Thyroid gland (tissue), 4 donors: ENCODE data around the gene AGFG2.

Experiments
- POLR2A ChIP-seq, 2 donors: fragments of 450-650 bp; IDR thresholded peaks; one replicate each; pipeline ENCODE4 v1.6.1; 2017; ENCODE audit warnings: antibody characterized with exemption in 2 of 2, mild to moderate bottlenecking in 2 of 2, moderate library complexity in 1 of 2
- TF ChIP-seq, protein P1 (sequence below), 6 experiments: fragments of 200-600 bp in 3 of 6; fragments of 450-650 bp in 3 of 6; sonication (generic) in 3 of 6; IDR thresholded peaks; one replicate each; pipeline ENCODE4 v1.5.1; 2016 to 2019; ENCODE audit warnings: antibody characterized with exemption in 6 of 6, mild to moderate bottlenecking in 2 of 6, inconsistent platforms in 1 of 6, moderate library complexity in 1 of 6

DNA sequence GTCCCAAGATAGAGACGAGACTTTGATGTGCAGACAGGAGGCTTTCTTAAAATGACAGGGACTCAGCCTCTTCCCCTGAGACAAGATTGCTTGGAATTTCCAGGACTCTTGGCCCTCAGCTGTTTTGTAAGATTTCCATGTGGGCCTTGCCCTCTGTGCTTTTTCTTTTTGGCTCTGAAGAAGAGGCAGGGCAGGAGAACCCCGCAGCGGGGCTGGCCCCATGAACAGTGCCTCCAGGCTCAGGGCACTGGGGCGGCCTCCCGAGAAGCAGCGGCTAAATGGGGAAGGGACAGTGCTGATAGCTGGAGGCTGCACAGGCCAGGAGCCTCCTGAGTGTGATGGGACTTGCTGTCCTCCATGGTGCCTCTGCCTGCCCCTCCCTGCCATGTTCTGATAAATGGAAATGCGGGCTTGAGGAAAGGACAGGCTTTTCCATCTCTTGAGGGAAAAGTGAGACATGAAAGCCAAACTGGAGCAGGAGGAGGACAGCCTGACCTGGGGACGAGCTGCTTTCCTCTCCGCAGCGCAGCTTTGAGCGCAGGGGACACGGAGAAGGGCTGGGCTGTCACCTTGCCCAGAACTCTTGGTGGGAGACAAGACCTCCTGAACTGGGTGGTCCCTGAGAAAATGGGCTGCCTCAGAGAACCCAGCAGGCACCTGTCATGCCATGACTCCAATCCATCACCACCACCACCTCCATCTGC is 22.6 kb downstream of the AGFG2 start:
- no peak for TF ChIP-seq POLR2A (IDR thresholded peaks at IDR 0.05)
- TF ChIP-seq, protein P1, sequence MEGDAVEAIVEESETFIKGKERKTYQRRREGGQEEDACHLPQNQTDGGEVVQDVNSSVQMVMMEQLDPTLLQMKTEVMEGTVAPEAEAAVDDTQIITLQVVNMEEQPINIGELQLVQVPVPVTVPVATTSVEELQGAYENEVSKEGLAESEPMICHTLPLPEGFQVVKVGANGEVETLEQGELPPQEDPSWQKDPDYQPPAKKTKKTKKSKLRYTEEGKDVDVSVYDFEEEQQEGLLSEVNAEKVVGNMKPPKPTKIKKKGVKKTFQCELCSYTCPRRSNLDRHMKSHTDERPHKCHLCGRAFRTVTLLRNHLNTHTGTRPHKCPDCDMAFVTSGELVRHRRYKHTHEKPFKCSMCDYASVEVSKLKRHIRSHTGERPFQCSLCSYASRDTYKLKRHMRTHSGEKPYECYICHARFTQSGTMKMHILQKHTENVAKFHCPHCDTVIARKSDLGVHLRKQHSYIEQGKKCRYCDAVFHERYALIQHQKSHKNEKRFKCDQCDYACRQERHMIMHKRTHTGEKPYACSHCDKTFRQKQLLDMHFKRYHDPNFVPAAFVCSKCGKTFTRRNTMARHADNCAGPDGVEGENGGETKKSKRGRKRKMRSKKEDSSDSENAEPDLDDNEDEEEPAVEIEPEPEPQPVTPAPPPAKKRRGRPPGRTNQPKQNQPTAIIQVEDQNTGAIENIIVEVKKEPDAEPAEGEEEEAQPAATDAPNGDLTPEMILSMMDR (IDR thresholded peaks at IDR 0.05) = no peak
